Neural crest cell (in vitro differentiated cells): ENCODE measurements around the gene AKAP13. TPM values are rescaled to one million over a fixed set of nuclear protein-coding genes. Genes with fewer than 3 reads are reported as not detected.

Experiments
- DNase-seq: peaks from one replicate; pipeline ENCODE4 v3.0.0; 2021; ENCODE audit warnings: low read depth, mixed read lengths, low spot score
- H3K27ac Mint-ChIP-seq: one replicate; pipeline ENCODE4 v1.8.0; 2021; ENCODE audit warnings: mild to moderate bottlenecking, mixed read lengths; ENCODE audit not compliant: unreplicated experiment
- H3K27me3 Mint-ChIP-seq: 2 replicates; pipeline ENCODE4 v1.8.0; 2021; ENCODE audit warnings: low read depth, mild to moderate bottlenecking, mixed read lengths
- H3K36me3 Mint-ChIP-seq: 2 replicates; pipeline ENCODE4 v1.8.0; 2021; ENCODE audit warnings: low read depth, mild to moderate bottlenecking, mixed read lengths
- H3K4me1 Mint-ChIP-seq: 2 replicates; pipeline ENCODE4 v1.8.0; 2021; ENCODE audit warnings: mixed read lengths
- H3K4me3 Mint-ChIP-seq: one replicate; pipeline ENCODE4 v1.8.0; 2021; ENCODE audit warnings: mild to moderate bottlenecking, mixed read lengths
- H3K9me3 Mint-ChIP-seq: 2 replicates; pipeline ENCODE4 v1.8.0; 2021; ENCODE audit warnings: mixed read lengths
- CTCF ChIP-seq: fragments of 200-600 bp; sonication (generic); conservative IDR thresholded peaks from 2 replicates; pipeline ENCODE4 v1.5.0; 2021; ENCODE audit warnings: antibody characterized with exemption, mild to moderate bottlenecking
- total RNA-seq: library from RNA; stranded (reverse); gene quantifications from 2 replicates; pipeline ENCODE4 v1.2.1, GENCODE V29; 2021

AKAP13 gene
- total RNA-seq, 1 donor from 2014 or later = 81.3 TPM

GRCh38 chr15:85603703-85604102, 223.3 kb downstream of the AKAP13 start:
- H3K27me3 Mint-ChIP-seq = no peaks in the 10 kb centered on the region
- no peak for TF ChIP-seq CTCF
- no peaks in the 10 kb centered on the region for H3K9me3 Mint-ChIP-seq
- no peak overlapping the region for H3K27ac Mint-ChIP-seq
- H3K4me3 Mint-ChIP-seq = no peak overlapping the region
- H3K4me1 Mint-ChIP-seq = peaks cover 21% of the 10 kb centered on the region
- no peak for DNase-seq
- H3K36me3 Mint-ChIP-seq = peaks cover 2% of the 10 kb centered on the region

GRCh38 chr15:85604194-85604593, 223.8 kb downstream of the AKAP13 start:
- Mint-ChIP-seq H3K9me3 (no peaks in the 10 kb centered on the region), H3K27me3 (no peaks in the 10 kb centered on the region)
- no peak for TF ChIP-seq CTCF

GRCh38 chr15:85606738-85607137, 226.3 kb downstream of the AKAP13 start:
- Mint-ChIP-seq H3K4me1 (peaks cover 23% of the 10 kb centered on the region), H3K27me3 (no peaks in the 10 kb centered on the region), H3K36me3 (peaks cover 4% of the 10 kb centered on the region), H3K4me3 (no peak overlapping the region), H3K27ac (peak overlapping the region; percentile 88), H3K9me3 (no peaks in the 10 kb centered on the region)
- TF ChIP-seq CTCF = no peak
- no peak for DNase-seq

More at GRCh38 chr15:85604194-85604593, 223.8 kb downstream of the AKAP13 start:
- H3K4me1 Mint-ChIP-seq = peaks cover 16% of the 10 kb centered on the region
- H3K36me3 Mint-ChIP-seq = peaks cover 2% of the 10 kb centered on the region
- no peak for DNase-seq
- H3K27ac Mint-ChIP-seq = no peak overlapping the region
- no peak overlapping the region for H3K4me3 Mint-ChIP-seq

GRCh38 chr15:85607141-85607806, 226.9 kb downstream of the AKAP13 start:
- no peaks in the 10 kb centered on the region for H3K9me3 Mint-ChIP-seq
- no peak for DNase-seq
- no peaks in the 10 kb centered on the region for H3K27me3 Mint-ChIP-seq
- no peak overlapping the region for H3K4me3 Mint-ChIP-seq
- H3K27ac Mint-ChIP-seq = peak overlapping the region; percentile 88
- H3K4me1 Mint-ChIP-seq = peaks cover 25% of the 10 kb centered on the region
- H3K36me3 Mint-ChIP-seq = peaks cover 5% of the 10 kb centered on the region
- no peak for TF ChIP-seq CTCF

- no peak for TF ChIP-seq CTCF
- H3K27ac Mint-ChIP-seq = no peak overlapping the region
- no peaks in the 10 kb centered on the region for H3K9me3 Mint-ChIP-seq
- H3K36me3 Mint-ChIP-seq = peaks cover 5% of the 10 kb centered on the region
- DNase-seq = no peak
- no peaks in the 10 kb centered on the region for H3K27me3 Mint-ChIP-seq
- H3K4me3 Mint-ChIP-seq = no peak overlapping the region
- peaks cover 25% of the 10 kb centered on the region for H3K4me1 Mint-ChIP-seq
Measured at GRCh38 chr15:85607842-85608241, 227.4 kb downstream of the AKAP13 start.
